Lower lobe of right lung (tissue), 1 donor: ENCODE data around the gene RB1. TPM values are rescaled to one million over a fixed set of nuclear protein-coding genes. Genes with fewer than 3 reads are reported as not detected.

Source experiments
- total RNA-seq: library from RNA; stranded (reverse); fragmentation: NEBNext Ultra II Directional; extraction: Animal tissue kit (Norgen Biotek cat#: 25700); gene quantifications from one replicate; pipeline ENCODE4 v1.2.1, GENCODE V29; 2021
- donor health status: DM: no; HTN: yes; CAD: no; lungs with severe emphysema.

RB1 gene
- total RNA-seq, 1 donor from 2014 or later, result 38.1 TPM

Other genes starting within 250 kb of the RB1 start
- 41.4 TPM for gene MED4, start 208.6 kb upstream of the RB1 start, total RNA-seq
- 834 TPM for gene ITM2B, start 70.5 kb upstream of the RB1 start, total RNA-seq
- 25.7 TPM for gene LPAR6, start 109.4 kb downstream of the RB1 start, total RNA-seq
- gene RCBTB2, start 229.3 kb downstream of the RB1 start, total RNA-seq, result 20.1 TPM